GM12873 (cell line): Measurements from ENCODE around the gene CLDN7.

Source experiments
- CTCF ChIP-seq: IDR thresholded peaks from 2 replicates; pipeline ENCODE4 v1.5.1; 2012; ENCODE audit warnings: low read depth, mild to moderate bottlenecking, moderate library complexity, low read length, control low read depth; ENCODE audit not compliant: insufficient read depth; ENCODE audit errors: missing control alignments

The CLDN7 gene

GRCh38 chr17:7213895-7214299 is 48.4 kb downstream of the CLDN7 start:
- TF ChIP-seq CTCF = peak; percentile 59

- TF ChIP-seq CTCF = no peak
Observed at GRCh38 chr17:7211491-7212273, 50.6 kb downstream of the CLDN7 start.
